ENCODE measurements around the gene DLGAP4.

DLGAP4 gene

GRCh38 chr20:36318166-36318565 lies 12.0 kb downstream of the DLGAP4 start:
- H3K27ac ChIP-seq (ENCODE audit: low read depth, low read length) = no peak overlapping the region
- no peaks in the 10 kb centered on the region for H3F3A ChIP-seq (ENCODE audit: insufficient read depth)
- no peaks in the 10 kb centered on the region for H4K20me1 ChIP-seq (ENCODE audit: low read depth, low read length)
- no peaks in the 10 kb centered on the region for H3K9me2 ChIP-seq (replicated peaks; ENCODE audit: insufficient read depth, low read length)
- H3K4me3 ChIP-seq (ENCODE audit: insufficient read depth, low read length, poor library complexity, severe bottlenecking) = no peak overlapping the region
- TF ChIP-seq EZH2phosphoT487 (conservative IDR thresholded peaks at IDR 0.05; ENCODE audit: low read length) (no peak), CTCF (IDR thresholded peaks at IDR 0.05; ENCODE audit: insufficient read depth, low read length, poor library complexity, severe bottlenecking) (no peak)
- no peak overlapping the region for H3K4me2 ChIP-seq (ENCODE audit: low read depth, low read length, poor library complexity, severe bottlenecking)
- H2AFZ ChIP-seq (ENCODE audit: low read depth, low read length, severe bottlenecking) = no peak overlapping the region
- H3K79me2 ChIP-seq (ENCODE audit: insufficient read depth, low read length) = no peaks in the 10 kb centered on the region
- no peaks in the 10 kb centered on the region for H3K36me3 ChIP-seq (ENCODE audit: low read length)
- H3K27me3 ChIP-seq (ENCODE audit: low read length) = no peaks in the 10 kb centered on the region
- H3K9ac ChIP-seq (ENCODE audit: low read length) = no peak overlapping the region
- no peaks in the 10 kb centered on the region for H3K9me3 ChIP-seq (ENCODE audit: insufficient read depth, low read length)

DNA sequence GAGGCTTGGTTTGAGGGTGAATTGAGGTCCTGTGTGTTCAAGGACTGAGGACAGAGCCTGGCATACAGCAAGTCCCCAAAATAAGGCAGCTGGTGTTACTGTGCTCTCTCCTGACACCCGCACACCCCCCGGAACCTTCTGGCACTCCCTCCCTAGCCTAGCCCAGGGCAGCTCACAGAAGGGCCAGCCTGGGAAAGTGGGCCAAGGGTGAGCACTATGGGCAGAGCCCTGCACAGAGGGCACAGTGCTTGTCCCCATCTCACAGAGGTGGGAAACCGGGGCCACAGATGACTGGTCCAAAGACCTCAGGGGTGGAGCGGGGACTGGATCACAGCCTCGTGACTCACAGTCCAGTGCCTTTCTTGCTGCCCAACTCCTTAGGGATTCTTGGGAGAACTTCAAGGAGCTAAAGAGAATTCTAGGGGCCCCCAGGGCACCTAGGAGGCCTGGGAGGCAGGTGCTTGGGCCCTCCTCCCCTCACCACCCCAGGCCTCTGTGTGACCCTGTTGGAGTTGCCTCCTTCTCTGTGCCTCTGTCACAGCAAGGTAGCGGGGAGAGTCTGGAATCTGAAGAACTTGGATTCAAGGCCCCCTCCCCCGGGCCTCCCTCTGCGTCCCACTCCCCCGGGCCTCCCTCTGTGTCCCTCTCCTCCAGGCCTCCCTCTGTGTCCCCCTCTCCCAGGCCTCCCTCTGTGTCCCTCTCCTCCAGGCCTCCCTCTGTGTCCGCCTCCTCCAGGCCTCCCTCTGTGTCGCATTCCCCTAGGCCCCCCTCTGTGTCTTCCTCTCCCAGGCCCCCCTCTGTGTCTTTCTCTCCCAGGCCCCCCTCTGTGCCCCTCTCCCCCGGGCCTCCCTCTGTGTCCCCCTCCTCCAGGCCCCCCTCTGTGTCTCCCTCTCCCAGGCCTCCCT lies 13.5 kb downstream of the DLGAP4 start:
- no peaks in the 10 kb centered on the region for H4K20me1 ChIP-seq (ENCODE audit: low read depth, low read length)

DNA sequence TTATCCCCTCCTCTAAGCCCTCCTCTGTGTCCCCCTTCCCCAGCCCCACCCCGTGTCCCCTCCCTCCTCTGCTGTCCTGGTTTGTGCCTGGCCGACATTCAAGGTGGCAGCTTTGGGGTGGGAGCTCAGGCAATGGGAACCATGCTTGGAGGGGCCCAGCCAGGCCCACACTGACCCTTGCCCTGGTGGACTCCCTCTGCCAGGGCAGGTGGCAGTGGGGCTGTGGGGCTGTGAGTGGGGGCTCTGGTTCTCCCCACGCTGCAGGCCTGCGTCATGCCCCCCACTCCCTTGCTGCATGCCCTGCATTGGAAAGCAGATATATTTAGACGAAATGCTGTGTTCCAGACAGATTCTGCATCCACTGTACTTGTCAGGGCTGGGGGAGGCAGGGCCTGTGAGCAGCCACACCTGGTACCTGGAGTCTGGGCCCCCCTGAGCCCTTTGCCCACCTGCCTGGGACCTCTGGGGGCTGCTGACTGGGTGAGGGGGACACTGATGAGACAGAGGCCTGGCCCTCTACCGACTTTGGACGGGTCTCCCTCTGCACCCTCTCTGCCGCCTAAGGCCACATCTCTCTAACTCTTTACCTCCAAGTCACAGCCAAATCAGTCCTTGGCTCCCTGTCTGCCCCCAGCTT lies 14.2 kb downstream of the DLGAP4 start:
- no peaks in the 10 kb centered on the region for H3K36me3 ChIP-seq (ENCODE audit: low read length)

More for the DNA sequence above, 13.5 kb downstream of the DLGAP4 start:
- no peak for TF ChIP-seq EZH2phosphoT487 (conservative IDR thresholded peaks at IDR 0.05; ENCODE audit: low read length)
- TF ChIP-seq CTCF (IDR thresholded peaks at IDR 0.05; ENCODE audit: insufficient read depth, low read length, poor library complexity, severe bottlenecking) = no peak
- no peak overlapping the region for H3K9ac ChIP-seq (ENCODE audit: low read length)
- no peaks in the 10 kb centered on the region for H3K9me2 ChIP-seq (replicated peaks; ENCODE audit: insufficient read depth, low read length)
- no peaks in the 10 kb centered on the region for H3K9me3 ChIP-seq (ENCODE audit: insufficient read depth, low read length)
- H3F3A ChIP-seq (ENCODE audit: insufficient read depth) = no peaks in the 10 kb centered on the region
- no peak overlapping the region for H3K27ac ChIP-seq (ENCODE audit: low read depth, low read length)
- no peaks in the 10 kb centered on the region for H3K36me3 ChIP-seq (ENCODE audit: low read length)
- no peaks in the 10 kb centered on the region for H3K27me3 ChIP-seq (ENCODE audit: low read length)
- H3K79me2 ChIP-seq (ENCODE audit: insufficient read depth, low read length) = no peaks in the 10 kb centered on the region
- H3K4me2 ChIP-seq (ENCODE audit: low read depth, low read length, poor library complexity, severe bottlenecking) = no peak overlapping the region
- H2AFZ ChIP-seq (ENCODE audit: low read depth, low read length, severe bottlenecking) = no peak overlapping the region
- no peak overlapping the region for H3K4me3 ChIP-seq (ENCODE audit: insufficient read depth, low read length, poor library complexity, severe bottlenecking)

More for the DNA sequence above, 14.2 kb downstream of the DLGAP4 start:
- no peaks in the 10 kb centered on the region for H3K9me3 ChIP-seq (ENCODE audit: insufficient read depth, low read length)
- H3K27me3 ChIP-seq (ENCODE audit: low read length) = no peaks in the 10 kb centered on the region
- no peak overlapping the region for H3K4me2 ChIP-seq (ENCODE audit: low read depth, low read length, poor library complexity, severe bottlenecking)
- no peak overlapping the region for H3K27ac ChIP-seq (ENCODE audit: low read depth, low read length)
- no peaks in the 10 kb centered on the region for H4K20me1 ChIP-seq (ENCODE audit: low read depth, low read length)
- no peak overlapping the region for H3K9ac ChIP-seq (ENCODE audit: low read length)
- no peak for TF ChIP-seq CTCF (IDR thresholded peaks at IDR 0.05; ENCODE audit: insufficient read depth, low read length, poor library complexity, severe bottlenecking)
- no peak for TF ChIP-seq EZH2phosphoT487 (conservative IDR thresholded peaks at IDR 0.05; ENCODE audit: low read length)
- H3K9me2 ChIP-seq (replicated peaks; ENCODE audit: insufficient read depth, low read length) = no peaks in the 10 kb centered on the region
- no peak overlapping the region for H3K4me3 ChIP-seq (ENCODE audit: insufficient read depth, low read length, poor library complexity, severe bottlenecking)
- no peak overlapping the region for H2AFZ ChIP-seq (ENCODE audit: low read depth, low read length, severe bottlenecking)
- H3K79me2 ChIP-seq (ENCODE audit: insufficient read depth, low read length) = no peaks in the 10 kb centered on the region
- no peaks in the 10 kb centered on the region for H3F3A ChIP-seq (ENCODE audit: insufficient read depth)
